GM12872 (cell line): Measurements from ENCODE around the gene TANK.

Experiments
- CTCF ChIP-seq: IDR thresholded peaks from 3 replicates; pipeline ENCODE4 v1.5.1; 2011; ENCODE audit warnings: low read depth, mild to moderate bottlenecking, low read length, moderate library complexity; ENCODE audit not compliant: insufficient read depth

The TANK gene

GRCh38 chr2:161160226-161161073 lies at the start of gene TANK:
Gene TANK, plus strand, starts transcription at chr2:161160428. Its CDS starts 19,235 bp downstream, at chr2:161179663.
- TF ChIP-seq CTCF, result no peak

GRCh38 chr2:161111531-161111930 lies 48.7 kb upstream of the TANK start:
- no peak for TF ChIP-seq CTCF

- no peak for TF ChIP-seq CTCF
These were observed 47.3 kb upstream of the TANK start for GRCh38 chr2:161112908-161113307.

GRCh38 chr2:161113693-161114575 lies 46.3 kb upstream of the TANK start:
- no peak for TF ChIP-seq CTCF

GRCh38 chr2:161115205-161115604 lies 45.0 kb upstream of the TANK start:
- no peak for TF ChIP-seq CTCF

GRCh38 chr2:161115605-161116380 lies 44.4 kb upstream of the TANK start:
- TF ChIP-seq CTCF, result no peak

GRCh38 chr2:161116509-161116908 lies 43.7 kb upstream of the TANK start:
- no peak for TF ChIP-seq CTCF
